ENCODE results near the gene TMOD2. TPM values are rescaled to one million over a fixed set of nuclear protein-coding genes. Genes with fewer than 3 reads are reported as not detected.
A peak's percentile ranks its signal among the peaks of the same experiment; 100 is the strongest.

TMOD2 gene
- total RNA-seq, 1 experiment from 2014 or later = 3.0 TPM

DNA sequence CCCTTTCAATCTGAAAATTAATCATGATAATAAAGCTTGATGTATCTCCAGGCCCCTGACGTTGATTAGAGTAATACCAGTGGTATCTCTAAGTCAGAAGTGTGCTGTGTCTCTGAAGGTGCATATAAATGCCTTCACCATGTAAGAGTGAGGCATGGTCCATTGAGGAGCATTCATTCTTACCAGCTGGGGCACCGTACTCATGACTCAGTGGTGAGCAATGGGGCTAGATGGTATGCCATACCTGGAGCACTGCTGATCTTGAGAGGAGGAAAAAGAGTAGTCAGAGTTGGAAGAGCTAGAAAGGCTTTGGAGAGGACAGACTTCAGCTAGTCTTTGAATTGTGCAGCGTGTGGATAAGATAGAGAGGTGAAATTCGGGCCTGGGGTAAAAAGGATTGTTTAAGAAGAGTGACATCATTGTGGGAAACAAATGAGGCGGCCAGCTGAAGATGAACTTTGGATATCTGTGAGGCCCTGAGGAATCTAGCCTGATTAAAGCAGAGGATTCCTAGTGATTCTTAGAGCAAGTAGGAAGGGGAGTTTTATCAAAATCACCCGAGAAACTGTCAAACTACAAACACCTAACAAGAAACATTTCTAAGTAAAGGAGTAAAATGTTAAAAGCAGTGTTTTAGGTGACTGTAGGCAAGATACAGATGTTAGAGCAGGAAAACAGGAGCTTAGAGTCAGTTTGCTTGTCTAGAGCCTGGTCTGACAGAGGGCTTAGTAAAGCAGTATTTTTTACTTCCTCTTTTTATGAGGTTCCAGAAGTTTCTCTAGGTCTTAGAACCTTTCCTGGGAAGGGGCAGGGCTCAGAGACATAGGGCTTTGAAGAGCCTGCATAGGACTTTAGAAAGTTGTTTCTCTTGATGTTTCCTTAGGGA is 91.7 kb downstream of the TMOD2 start:
- no peak overlapping the region for H2BK20ac ChIP-seq (ENCODE audit: low read depth, low read length, poor library complexity, severe bottlenecking)
- no peak for DNase-seq
- Mint-ChIP-seq H3K36me3 (ENCODE audit: insufficient read depth in 1 of 3, low read depth in 3 of 3) (no peaks in the 10 kb centered on the region), H3K27me3 (ENCODE audit: low read depth) (no peaks in the 10 kb centered on the region), H3K27ac (peak overlapping the region; percentile 3 to 50 (median 16); a peak in 4 of 7 replicates), H3K4me1 (peaks cover 38 to 39% of the 10 kb centered on the region in 2 experiments), H3K4me3 (no peak overlapping the region), H3K9me3 (no peaks in the 10 kb centered on the region)
- H3K14ac ChIP-seq (ENCODE audit: insufficient read depth, low read length) = no peak overlapping the region
- TF ChIP-seq, protein P1, sequence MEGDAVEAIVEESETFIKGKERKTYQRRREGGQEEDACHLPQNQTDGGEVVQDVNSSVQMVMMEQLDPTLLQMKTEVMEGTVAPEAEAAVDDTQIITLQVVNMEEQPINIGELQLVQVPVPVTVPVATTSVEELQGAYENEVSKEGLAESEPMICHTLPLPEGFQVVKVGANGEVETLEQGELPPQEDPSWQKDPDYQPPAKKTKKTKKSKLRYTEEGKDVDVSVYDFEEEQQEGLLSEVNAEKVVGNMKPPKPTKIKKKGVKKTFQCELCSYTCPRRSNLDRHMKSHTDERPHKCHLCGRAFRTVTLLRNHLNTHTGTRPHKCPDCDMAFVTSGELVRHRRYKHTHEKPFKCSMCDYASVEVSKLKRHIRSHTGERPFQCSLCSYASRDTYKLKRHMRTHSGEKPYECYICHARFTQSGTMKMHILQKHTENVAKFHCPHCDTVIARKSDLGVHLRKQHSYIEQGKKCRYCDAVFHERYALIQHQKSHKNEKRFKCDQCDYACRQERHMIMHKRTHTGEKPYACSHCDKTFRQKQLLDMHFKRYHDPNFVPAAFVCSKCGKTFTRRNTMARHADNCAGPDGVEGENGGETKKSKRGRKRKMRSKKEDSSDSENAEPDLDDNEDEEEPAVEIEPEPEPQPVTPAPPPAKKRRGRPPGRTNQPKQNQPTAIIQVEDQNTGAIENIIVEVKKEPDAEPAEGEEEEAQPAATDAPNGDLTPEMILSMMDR (conservative IDR thresholded peaks at IDR 0.05) = no peak
- H3K4ac ChIP-seq (ENCODE audit: low read depth, low read length) = no peak overlapping the region
- peaks cover 3% of the 10 kb centered on the region for H3K79me1 ChIP-seq (ENCODE audit: insufficient read depth, low read depth, low read length, poor library complexity, severe bottlenecking)
- no peak overlapping the region for H3K56ac ChIP-seq (ENCODE audit: insufficient read length, low read depth, low read length)
- H3K9ac ChIP-seq (ENCODE audit: extremely low read depth, insufficient read length, low read length) = no peak overlapping the region
- no peak overlapping the region for H3K18ac ChIP-seq (ENCODE audit: insufficient read length, low read depth, low read length)
- no peak overlapping the region for H2BK5ac ChIP-seq (ENCODE audit: insufficient read length, low read length)
- H4K91ac ChIP-seq (ENCODE audit: insufficient read length, low read depth, low read length) = no peak overlapping the region
- H2BK12ac ChIP-seq (ENCODE audit: insufficient read length, low read depth, low read length) = no peak overlapping the region
- no peak overlapping the region for H2BK15ac ChIP-seq (ENCODE audit: low read depth, low read length)
- H3K27me3 ChIP-seq (ENCODE audit: insufficient read depth, low read length) = no peaks in the 10 kb centered on the region
- no peaks in the 10 kb centered on the region for H3K23me2 ChIP-seq (ENCODE audit: insufficient read length, low read depth, low read length, poor library complexity, severe bottlenecking)
- no peak overlapping the region for H2AFZ ChIP-seq (ENCODE audit: low read length)
- H4K20me1 ChIP-seq (ENCODE audit: control insufficient read depth, insufficient read depth, insufficient read length) = no peaks in the 10 kb centered on the region
- no CpG with 5 or more reads among the region's 6 CpGs for WGBS (ENCODE audit: extremely low coverage, insufficient read length, low lambda C conversion rate)
- no peak overlapping the region for H3K23ac ChIP-seq (ENCODE audit: insufficient read length, low read depth, low read length)
- no peak overlapping the region for H4K8ac ChIP-seq (replicated peaks; ENCODE audit: insufficient read length, low read depth, low read length)
- H3K4me1 ChIP-seq (ENCODE audit: insufficient read depth, low read length) = peaks cover 7% of the 10 kb centered on the region; the same call in 1 of the 2 replicates
- H3K9me3 ChIP-seq (ENCODE audit: control insufficient read depth, low read depth, low read length) = no peaks in the 10 kb centered on the region
- H3K4me2 ChIP-seq (ENCODE audit: insufficient read depth, insufficient read length, low read length) = no peak overlapping the region
- no peak overlapping the region for H3T11ph ChIP-seq (ENCODE audit: low read length)
- H3K27ac ChIP-seq (ENCODE audit: insufficient read length, low read depth, low read length) = no peak overlapping the region
- H2BK120ac ChIP-seq (ENCODE audit: low read depth, low read length, poor library complexity, severe bottlenecking) = no peak overlapping the region
- peaks cover 2% of the 10 kb centered on the region; the same call in 1 of the 2 replicates for H3K79me2 ChIP-seq (ENCODE audit: insufficient read depth, low read length)
- no peak overlapping the region for H4K5ac ChIP-seq (ENCODE audit: insufficient read length, low read depth, low read length)
- H2AK5ac ChIP-seq (ENCODE audit: insufficient read length, low read length) = no peak overlapping the region
